ENCODE measurements around the gene ABCA4.

Gene ABCA4

GRCh38 chr1:94104776-94105580 is 16.0 kb downstream of the ABCA4 start:
- no peak for DNase-seq (ENCODE audit: low read depth)

GRCh38 chr1:94104127-94104684 is 16.7 kb downstream of the ABCA4 start:
- DNase-seq (ENCODE audit: low read depth), result no peak

GRCh38 chr1:94103608-94104007 is 17.3 kb downstream of the ABCA4 start:
- no peak for DNase-seq (ENCODE audit: low read depth)

- DNase-seq (ENCODE audit: low read depth), result no peak
Measured at GRCh38 chr1:94101613-94102525, 19.1 kb downstream of the ABCA4 start.

- DNase-seq (ENCODE audit: low read depth), result no peak
Measured at GRCh38 chr1:94100785-94101612, 19.9 kb downstream of the ABCA4 start.

GRCh38 chr1:94100129-94100784 is 20.7 kb downstream of the ABCA4 start:
- no peak for DNase-seq (ENCODE audit: low read depth)

GRCh38 chr1:94099303-94099702 is 21.6 kb downstream of the ABCA4 start:
- DNase-seq (ENCODE audit: low read depth), result no peak

- DNase-seq (ENCODE audit: low read depth), result no peak
Measured at GRCh38 chr1:94098585-94099111, 22.3 kb downstream of the ABCA4 start.

GRCh38 chr1:94096797-94097549 is 24.0 kb downstream of the ABCA4 start:
- no peak for DNase-seq (ENCODE audit: low read depth)

GRCh38 chr1:94095744-94096469 is 25.0 kb downstream of the ABCA4 start:
- no peak for DNase-seq (ENCODE audit: low read depth)

GRCh38 chr1:94095112-94095637 is 25.8 kb downstream of the ABCA4 start:
- DNase-seq (ENCODE audit: low read depth), result no peak

GRCh38 chr1:94094469-94095111 is 26.4 kb downstream of the ABCA4 start:
- no peak for DNase-seq (ENCODE audit: low read depth)

GRCh38 chr1:94093996-94094395 is 27.0 kb downstream of the ABCA4 start:
- no peak for DNase-seq (ENCODE audit: low read depth)

- no peak for DNase-seq (ENCODE audit: low read depth)
Measured at GRCh38 chr1:94093396-94093795, 27.6 kb downstream of the ABCA4 start.

GRCh38 chr1:94092210-94092613 is 28.7 kb downstream of the ABCA4 start:
- DNase-seq (ENCODE audit: low read depth), result no peak

- no peak for DNase-seq (ENCODE audit: low read depth)
Measured at GRCh38 chr1:94090761-94091160, 30.2 kb downstream of the ABCA4 start.

GRCh38 chr1:94087193-94087592 is 33.8 kb downstream of the ABCA4 start:
- DNase-seq (ENCODE audit: low read depth), result no peak

- DNase-seq (ENCODE audit: low read depth), result no peak
Measured at GRCh38 chr1:94084547-94084946, 36.4 kb downstream of the ABCA4 start.

- no peak for DNase-seq (ENCODE audit: low read depth)
Measured at GRCh38 chr1:94084085-94084484, 36.9 kb downstream of the ABCA4 start.
